ENCODE data around the gene ILF2. TPM values are rescaled to one million over a fixed set of nuclear protein-coding genes. Genes with fewer than 3 reads are reported as not detected.

Gene ILF2
- total and polyA plus RNA-seq, 2 of the 13 experiments (the other 11 are each of a cell fraction or from before 2014, with no cell fraction given): 292 to 366 TPM

DNA sequence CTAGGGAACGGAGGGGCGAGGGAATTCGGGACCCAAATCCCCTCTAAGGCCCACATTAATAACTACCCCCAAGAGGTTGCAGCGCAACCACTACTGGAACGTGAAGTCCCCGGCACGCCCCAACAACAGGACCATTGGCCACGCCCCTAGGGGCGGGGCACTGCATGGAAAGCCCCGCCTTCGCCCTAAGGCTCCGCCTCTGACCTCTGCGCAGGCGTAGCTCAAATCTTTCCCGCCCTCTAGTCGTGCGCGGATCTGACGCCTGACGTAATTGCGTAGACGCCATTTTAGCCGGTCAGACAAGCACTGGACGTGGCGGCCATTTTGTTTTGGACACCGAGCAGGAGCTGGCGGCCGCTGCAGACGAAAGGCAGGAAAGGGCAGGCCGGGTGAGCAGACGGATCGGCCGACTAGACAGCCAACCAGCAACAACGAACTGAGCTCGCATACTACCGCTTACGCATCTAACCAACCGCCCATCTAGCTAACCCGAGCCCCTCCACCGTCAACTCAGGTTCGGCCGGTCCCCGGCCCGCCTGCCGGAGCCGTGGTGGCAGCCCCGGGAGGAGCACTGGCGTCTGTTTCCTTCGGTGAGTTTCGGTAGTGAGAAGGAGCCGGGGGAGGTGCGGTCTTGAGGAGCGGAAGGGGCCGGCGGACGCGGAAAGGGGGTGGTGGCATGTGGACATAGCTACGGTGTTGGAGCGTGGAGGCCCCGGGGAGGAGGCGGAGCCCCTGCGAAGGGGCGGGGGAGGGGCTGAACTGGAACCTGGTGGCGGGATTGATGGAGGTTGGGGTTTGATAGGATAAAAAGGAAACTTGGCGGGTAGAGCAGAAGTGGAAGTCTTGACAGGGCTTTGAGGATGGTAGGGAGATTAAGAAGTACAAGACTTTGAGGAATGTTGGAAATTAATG is 36.8 kb downstream of the ILF2 start, which contains the start of gene CHTOP:
CHTOP (plus strand) TSS at position 313 of the 912 bp plus-strand sequence. CDS start 2,523 bp downstream, outside the sequence.
- Histone ChIP-seq H3K4me2 (ENCODE audit: low read depth, low read length) (peak within 1 kb of the TSS; percentile 79), H3K4me3 (replicated peaks in 1 of 3; ENCODE audit: insufficient read depth in 1 of 3, low read depth in 2 of 3, low read length in 3 of 3) (peak within 1 kb of the TSS; percentile 87 to 97 (median 96)), H3K4me1 (ENCODE audit: insufficient read depth, low read length) (peaks cover 67% of the 10 kb centered on the region), H3K36me3 (replicated peaks in 1 of 2; ENCODE audit: control insufficient read depth in 1 of 2, insufficient read depth in 2 of 2, low read length in 2 of 2) (peaks cover 8 to 32% of the 10 kb centered on the region in 2 experiments; a peak in 4 of 5 replicates), H3K9me3 (ENCODE audit: low read length) (no peaks in the 10 kb centered on the region), H3K27ac (ENCODE audit: extremely low read length, insufficient read depth, low read length) (peak within 1 kb of the TSS; percentile 100), H2AFZ (ENCODE audit: low read length) (no peak within 1 kb of the TSS), H3K79me2 (ENCODE audit: insufficient read depth, low read length) (peaks cover 46% of the 10 kb centered on the region), H3K9ac (ENCODE audit: insufficient read depth, low read depth, low read length) (peak within 1 kb of the TSS; percentile 100), H3K27me3 (ENCODE audit: control insufficient read depth in 1 of 2, insufficient read depth in 2 of 2, low read length in 2 of 2) (no peaks in the 10 kb centered on the region), H4K20me1 (ENCODE audit: insufficient read depth, low read length) (peaks cover 13% of the 10 kb centered on the region)
- in situ Hi-C loops (cut with HindIII; ENCODE audit: extremely low pct_ligation_motif_present, low pct_unique_long_range_greater_than_20kb): no loop called here
- ChIA-PET POLR2A (interaction anchor here (0.5 to 2.7 kb wide), 38 partner anchors 9 to 592 kb away, joined by 3 to 63 read pairs (median 5); partner anchors contain the start of genes ILF2, INTS3, RPS27 and S100A14), CTCF (ENCODE audit: low intra/inter-chr PET ratio, low total read pairs) (no interaction called here)
- intact Hi-C loops (cut with micrococcal nuclease; ENCODE audit: unreplicated experiment): loop anchor here (5.0 kb wide), 1 partner anchor 38 kb away; the partner anchor contains the start of gene ILF2
- TSS peak; percentile 93 for BruUV-seq (replicated peaks)
- DNase-seq (ENCODE audit: low spot score) (peak; percentile 95), FAIRE-seq (peak; percentile 94), ATAC-seq (peak; percentile 81)
- 6% methylated on average over 40 of the region's 65 CpGs for WGBS (ENCODE audit: low lambda C conversion rate)
- TF ChIP-seq, protein P1, sequence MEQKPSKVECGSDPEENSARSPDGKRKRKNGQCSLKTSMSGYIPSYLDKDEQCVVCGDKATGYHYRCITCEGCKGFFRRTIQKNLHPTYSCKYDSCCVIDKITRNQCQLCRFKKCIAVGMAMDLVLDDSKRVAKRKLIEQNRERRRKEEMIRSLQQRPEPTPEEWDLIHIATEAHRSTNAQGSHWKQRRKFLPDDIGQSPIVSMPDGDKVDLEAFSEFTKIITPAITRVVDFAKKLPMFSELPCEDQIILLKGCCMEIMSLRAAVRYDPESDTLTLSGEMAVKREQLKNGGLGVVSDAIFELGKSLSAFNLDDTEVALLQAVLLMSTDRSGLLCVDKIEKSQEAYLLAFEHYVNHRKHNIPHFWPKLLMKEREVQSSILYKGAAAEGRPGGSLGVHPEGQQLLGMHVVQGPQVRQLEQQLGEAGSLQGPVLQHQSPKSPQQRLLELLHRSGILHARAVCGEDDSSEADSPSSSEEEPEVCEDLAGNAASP (CRISPR knock-in tag; IDR thresholded peaks at IDR 0.05; ENCODE audit: borderline replicate concordance): 0 out of 2 replicates have a peak, but pooled peaks have one; percentile 21
- TF ChIP-seq CREM (IDR thresholded peaks at IDR 0.05): peak; percentile 87
- TF ChIP-seq CREM (CRISPR knock-in tag; IDR thresholded peaks at IDR 0.05): no peak; the same call in 1 of the 2 replicates
- TF ChIP-seq HNF4A (CRISPR knock-in tag; IDR thresholded peaks at IDR 0.05): no peak
- peak; percentile 41; the same call in 1 of the 2 replicates for TF ChIP-seq MIER3 (CRISPR knock-in tag; IDR thresholded peaks at IDR 0.05; ENCODE audit: borderline replicate concordance)
- no peak for TF ChIP-seq RELA (CRISPR knock-in tag; IDR thresholded peaks at IDR 0.05)
- 0 out of 2 replicates have a peak, but pooled peaks have one; percentile 28 for TF ChIP-seq ZZZ3 (CRISPR knock-in tag; IDR thresholded peaks at IDR 0.05; ENCODE audit: borderline replicate concordance)
- no peak for TF ChIP-seq ZNF382 (CRISPR knock-in tag; IDR thresholded peaks at IDR 0.05; ENCODE audit: borderline replicate concordance)
- no peak for TF ChIP-seq NR1H2 (CRISPR knock-in tag; IDR thresholded peaks at IDR 0.05; ENCODE audit: borderline replicate concordance, low read depth)
- TF ChIP-seq, protein P2, sequence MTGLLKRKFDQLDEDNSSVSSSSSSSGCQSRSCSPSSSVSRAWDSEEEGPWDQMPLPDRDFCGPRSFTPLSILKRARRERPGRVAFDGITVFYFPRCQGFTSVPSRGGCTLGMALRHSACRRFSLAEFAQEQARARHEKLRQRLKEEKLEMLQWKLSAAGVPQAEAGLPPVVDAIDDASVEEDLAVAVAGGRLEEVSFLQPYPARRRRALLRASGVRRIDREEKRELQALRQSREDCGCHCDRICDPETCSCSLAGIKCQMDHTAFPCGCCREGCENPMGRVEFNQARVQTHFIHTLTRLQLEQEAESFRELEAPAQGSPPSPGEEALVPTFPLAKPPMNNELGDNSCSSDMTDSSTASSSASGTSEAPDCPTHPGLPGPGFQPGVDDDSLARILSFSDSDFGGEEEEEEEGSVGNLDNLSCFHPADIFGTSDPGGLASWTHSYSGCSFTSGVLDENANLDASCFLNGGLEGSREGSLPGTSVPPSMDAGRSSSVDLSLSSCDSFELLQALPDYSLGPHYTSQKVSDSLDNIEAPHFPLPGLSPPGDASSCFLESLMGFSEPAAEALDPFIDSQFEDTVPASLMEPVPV (CRISPR knock-in tag; IDR thresholded peaks at IDR 0.05): peak; percentile 78; the same call in 1 of the 2 replicates
- 0 out of 2 replicates have a peak, but pooled peaks have one; percentile 84 for TF ChIP-seq ETV6 (CRISPR knock-in tag; conservative IDR thresholded peaks at IDR 0.05)
- TF ChIP-seq, protein P3, sequence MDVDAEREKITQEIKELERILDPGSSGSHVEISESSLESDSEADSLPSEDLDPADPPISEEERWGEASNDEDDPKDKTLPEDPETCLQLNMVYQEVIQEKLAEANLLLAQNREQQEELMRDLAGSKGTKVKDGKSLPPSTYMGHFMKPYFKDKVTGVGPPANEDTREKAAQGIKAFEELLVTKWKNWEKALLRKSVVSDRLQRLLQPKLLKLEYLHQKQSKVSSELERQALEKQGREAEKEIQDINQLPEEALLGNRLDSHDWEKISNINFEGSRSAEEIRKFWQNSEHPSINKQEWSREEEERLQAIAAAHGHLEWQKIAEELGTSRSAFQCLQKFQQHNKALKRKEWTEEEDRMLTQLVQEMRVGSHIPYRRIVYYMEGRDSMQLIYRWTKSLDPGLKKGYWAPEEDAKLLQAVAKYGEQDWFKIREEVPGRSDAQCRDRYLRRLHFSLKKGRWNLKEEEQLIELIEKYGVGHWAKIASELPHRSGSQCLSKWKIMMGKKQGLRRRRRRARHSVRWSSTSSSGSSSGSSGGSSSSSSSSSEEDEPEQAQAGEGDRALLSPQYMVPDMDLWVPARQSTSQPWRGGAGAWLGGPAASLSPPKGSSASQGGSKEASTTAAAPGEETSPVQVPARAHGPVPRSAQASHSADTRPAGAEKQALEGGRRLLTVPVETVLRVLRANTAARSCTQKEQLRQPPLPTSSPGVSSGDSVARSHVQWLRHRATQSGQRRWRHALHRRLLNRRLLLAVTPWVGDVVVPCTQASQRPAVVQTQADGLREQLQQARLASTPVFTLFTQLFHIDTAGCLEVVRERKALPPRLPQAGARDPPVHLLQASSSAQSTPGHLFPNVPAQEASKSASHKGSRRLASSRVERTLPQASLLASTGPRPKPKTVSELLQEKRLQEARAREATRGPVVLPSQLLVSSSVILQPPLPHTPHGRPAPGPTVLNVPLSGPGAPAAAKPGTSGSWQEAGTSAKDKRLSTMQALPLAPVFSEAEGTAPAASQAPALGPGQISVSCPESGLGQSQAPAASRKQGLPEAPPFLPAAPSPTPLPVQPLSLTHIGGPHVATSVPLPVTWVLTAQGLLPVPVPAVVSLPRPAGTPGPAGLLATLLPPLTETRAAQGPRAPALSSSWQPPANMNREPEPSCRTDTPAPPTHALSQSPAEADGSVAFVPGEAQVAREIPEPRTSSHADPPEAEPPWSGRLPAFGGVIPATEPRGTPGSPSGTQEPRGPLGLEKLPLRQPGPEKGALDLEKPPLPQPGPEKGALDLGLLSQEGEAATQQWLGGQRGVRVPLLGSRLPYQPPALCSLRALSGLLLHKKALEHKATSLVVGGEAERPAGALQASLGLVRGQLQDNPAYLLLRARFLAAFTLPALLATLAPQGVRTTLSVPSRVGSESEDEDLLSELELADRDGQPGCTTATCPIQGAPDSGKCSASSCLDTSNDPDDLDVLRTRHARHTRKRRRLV (CRISPR knock-in tag; IDR thresholded peaks at IDR 0.05): no peak; the same call in 1 of the 2 replicates
